ENCODE results near the gene GLT1D1.

Gene GLT1D1

GRCh38 chr12:128969480-128970055 lies 116.3 kb downstream of the GLT1D1 start:
- peak; percentile 94 to 98 for DNase-seq

GRCh38 chr12:128970110-128970509 lies 116.8 kb downstream of the GLT1D1 start:
- no peak for DNase-seq

GRCh38 chr12:128970941-128971340 lies 117.7 kb downstream of the GLT1D1 start:
- DNase-seq, result peak in 1 of 2 experiments; percentile 28

GRCh38 chr12:128971802-128972201 lies 118.5 kb downstream of the GLT1D1 start:
- DNase-seq, result peak; percentile 63 to 86

GRCh38 chr12:128973883-128974681 lies 120.8 kb downstream of the GLT1D1 start:
- no peak for DNase-seq

GRCh38 chr12:128974881-128975280 lies 121.6 kb downstream of the GLT1D1 start:
- DNase-seq, result no peak

- DNase-seq, result peak; percentile 65 to 75
Measured at GRCh38 chr12:128976120-128976738, 123.0 kb downstream of the GLT1D1 start.

GRCh38 chr12:128977441-128977840 lies 124.2 kb downstream of the GLT1D1 start:
- no peak for DNase-seq

- peak; percentile 14 to 45 for DNase-seq
Measured at GRCh38 chr12:128978067-128978466, 124.8 kb downstream of the GLT1D1 start.

- peak; percentile 84 to 93 for DNase-seq
Measured at GRCh38 chr12:128980623-128981022, 127.3 kb downstream of the GLT1D1 start.

- DNase-seq, result no peak
Measured at GRCh38 chr12:128981971-128982533, 128.8 kb downstream of the GLT1D1 start.

GRCh38 chr12:128982933-128983332 lies 129.7 kb downstream of the GLT1D1 start:
- peak; percentile 70 to 79 for DNase-seq

- no peak for DNase-seq
Measured at GRCh38 chr12:128983371-128983770, 130.1 kb downstream of the GLT1D1 start.

GRCh38 chr12:128986957-128987356 lies 133.7 kb downstream of the GLT1D1 start:
- no peak for DNase-seq

- DNase-seq, result no peak
Measured at GRCh38 chr12:128989287-128989686, 136.0 kb downstream of the GLT1D1 start.

- DNase-seq, result no peak
Measured at GRCh38 chr12:128991716-128992115, 138.4 kb downstream of the GLT1D1 start.

- no peak for DNase-seq
Measured at GRCh38 chr12:128992116-128992515, 138.8 kb downstream of the GLT1D1 start.

GRCh38 chr12:128992550-128992949 lies 139.3 kb downstream of the GLT1D1 start:
- DNase-seq, result no peak

GRCh38 chr12:128994856-128995255 lies 141.6 kb downstream of the GLT1D1 start:
- DNase-seq, result peak in 1 of 2 experiments; percentile 41

GRCh38 chr12:128995619-128996018 lies 142.3 kb downstream of the GLT1D1 start:
- DNase-seq, result no peak

GRCh38 chr12:129001826-129002225 lies 148.5 kb downstream of the GLT1D1 start:
- DNase-seq, result no peak

GRCh38 chr12:129002427-129002826 lies 149.1 kb downstream of the GLT1D1 start:
- no peak for DNase-seq

GRCh38 chr12:129005416-129005815 lies 152.1 kb downstream of the GLT1D1 start:
- no peak for DNase-seq

- DNase-seq, result no peak
Measured at GRCh38 chr12:129005829-129006228, 152.6 kb downstream of the GLT1D1 start.
